Endothelial cell of umbilical vein (primary cell): ENCODE measurements around the gene LIN7B. TPM values are rescaled to one million over a fixed set of nuclear protein-coding genes. Genes with fewer than 3 reads are reported as not detected.

Experiments
- BruUV-seq: library from RNA; stranded (reverse); fragments of 400-500 nt; replicated peaks from 2 replicates; lab custom pipeline; 2021; lab: Mats Ljungman, UMichigan
- CTCF ChIA-PET: fragments of 300-600, 350-600 bp; sonication (Branson Sonifier 250); formaldehyde crosslinking; loops from one replicate; lab custom pipeline; 2021; ENCODE audit warnings: antibody characterized with exemption, inconsistent platforms; lab: Charles Lee
- POLR2A ChIA-PET: fragments of 300-600, 350-600 bp; sonication (Branson Sonifier 250); formaldehyde crosslinking; loops from one replicate; lab custom pipeline; 2021; ENCODE audit warnings: antibody characterized with exemption, inconsistent platforms; lab: Charles Lee
- DNase-seq: peaks from one replicate; pipeline ENCODE4 v3.0.0-alpha.2; 2011; ENCODE audit warnings: low read depth, low spot score
- FAIRE-seq: peaks from 2 replicates; lab custom pipeline; 2011; peaks lifted over from hg19 to GRCh38; lab: Jason Lieb, UNC
- H2AFZ ChIP-seq: 2 replicates; pipeline ENCODE4 v1.6.0; 2012; ENCODE audit warnings: low read depth, low read length, control low read depth, inconsistent platforms
- H3K27ac ChIP-seq: 2 replicates; pipeline ENCODE4 v1.5.1; 2011; ENCODE audit warnings: low read depth, mild to moderate bottlenecking, control low read depth, low read length, moderate library complexity; ENCODE audit not compliant: insufficient read depth
- H3K27me3 ChIP-seq, 2 experiments: 2 replicates each; pipeline versions ENCODE4 v1.6.0 to v1.6.1; 2011; ENCODE audit warnings: low read length in 2 of 2, mixed read lengths in 1 of 2; ENCODE audit not compliant: control insufficient read depth in 2 of 2, insufficient read depth in 2 of 2
- H3K36me3 ChIP-seq, 2 experiments: 2 replicates in 1 of 2; 3 replicates in 1 of 2; pipeline ENCODE4 v1.5.1; 2011; ENCODE audit warnings: low read length in 2 of 2, mild to moderate bottlenecking in 1 of 2, moderate library complexity in 1 of 2; ENCODE audit not compliant: control insufficient read depth in 2 of 2, insufficient read depth in 2 of 2; ENCODE audit errors: extremely low read depth in 1 of 2
- H3K4me1 ChIP-seq: 3 replicates; pipeline ENCODE4 v1.5.1; 2011; ENCODE audit warnings: mild to moderate bottlenecking, low read length; ENCODE audit not compliant: control insufficient read depth, insufficient read depth; ENCODE audit errors: extremely low read depth
- H3K4me2 ChIP-seq: 2 replicates; pipeline ENCODE4 v1.6.1; 2011; ENCODE audit warnings: low read length, control low read depth, mixed read lengths; ENCODE audit not compliant: insufficient read depth
- H3K4me3 ChIP-seq, 3 experiments: fragments of 200-600 bp in 1 of 3; sonication (generic), shearing (Covaris generic) in 1 of 3; replicated peaks in 1 of 3; 2 replicates each; pipeline ENCODE4 v1.5.1; 2011 to 2016; ENCODE audit warnings: control low read depth in 3 of 3, low read length in 3 of 3, mild to moderate bottlenecking in 2 of 3, inconsistent platforms in 1 of 3, low read depth in 1 of 3, moderate library complexity in 1 of 3; ENCODE audit not compliant: insufficient read depth in 1 of 3
- H3K79me2 ChIP-seq: 2 replicates; pipeline ENCODE4 v1.6.0; 2012; ENCODE audit warnings: low read length, inconsistent platforms; ENCODE audit not compliant: control insufficient read depth, insufficient read depth
- H3K9ac ChIP-seq: replicated peaks from 2 replicates; pipeline ENCODE3; 2011; ENCODE audit warnings: low read length, control low read depth; ENCODE audit not compliant: insufficient read depth; ENCODE audit errors: extremely low read depth
- H3K9me1 ChIP-seq: replicated peaks from 3 replicates; pipeline ENCODE4 v1.6.0; 2011; ENCODE audit warnings: mild to moderate bottlenecking, low read length; ENCODE audit not compliant: control insufficient read depth, insufficient read depth; ENCODE audit errors: extremely low read depth
- H3K9me3 ChIP-seq: replicated peaks from 2 replicates; pipeline ENCODE4 v1.5.1; 2012; ENCODE audit warnings: low read length, inconsistent platforms; ENCODE audit not compliant: control insufficient read depth, insufficient read depth
- H4K20me1 ChIP-seq: replicated peaks from 2 replicates; pipeline ENCODE3; 2011; ENCODE audit warnings: mild to moderate bottlenecking, low read length; ENCODE audit not compliant: control insufficient read depth, insufficient read depth; ENCODE audit errors: extremely low read depth
- EZH2 ChIP-seq: IDR thresholded peaks from 2 replicates; pipeline ENCODE4 v1.6.1; 2012; ENCODE audit warnings: borderline replicate concordance, low read depth, mild to moderate bottlenecking, moderate library complexity, low read length, inconsistent platforms; ENCODE audit not compliant: severe bottlenecking
- FOS ChIP-seq: IDR thresholded peaks from 2 replicates; pipeline ENCODE4 v1.6.1; 2011; ENCODE audit warnings: mild to moderate bottlenecking, low read length, moderate library complexity, borderline replicate concordance; ENCODE audit not compliant: insufficient read depth
- GATA2 ChIP-seq: IDR thresholded peaks from 2 replicates; pipeline ENCODE4 v1.7.0; 2011; ENCODE audit warnings: low read depth, mild to moderate bottlenecking, moderate library complexity, mixed read lengths, low read length; ENCODE audit not compliant: insufficient read length, insufficient read depth
- JUN ChIP-seq: IDR thresholded peaks from 2 replicates; pipeline ENCODE4 v1.6.1; 2011; ENCODE audit warnings: borderline replicate concordance, low read depth; ENCODE audit not compliant: insufficient read length, insufficient read depth
- MYC ChIP-seq: IDR thresholded peaks from one replicate; pipeline ENCODE4 v1.6.1; 2011; ENCODE audit warnings: mild to moderate bottlenecking, low read depth, low read length
- POLR2A ChIP-seq: IDR thresholded peaks from 2 replicates; pipeline ENCODE4 v1.6.1; 2012; ENCODE audit warnings: low read depth, mild to moderate bottlenecking, control low read depth, low read length
- POLR2AphosphoS5 ChIP-seq: IDR thresholded peaks from 2 replicates; pipeline ENCODE4 v1.6.1; 2012; ENCODE audit warnings: low read depth, mild to moderate bottlenecking, control low read depth, low read length, moderate library complexity; ENCODE audit not compliant: insufficient read depth
- dilution Hi-C: fragments of 300-500 bp; cut with MboI; formaldehyde crosslinking; loops from one replicate; pipeline ENCODE4 v1.15.0; 2019; ENCODE audit warnings: low sequenced_read_pairs; ENCODE audit not compliant: extremely low pct_ligation_motif_present
- intact Hi-C: fragments of 100-400 bp; cut with micrococcal nuclease; formaldehyde crosslinking; loops from one replicate; pipeline ENCODE4 v1.10.0; 2022
- polyA plus RNA-seq, 4 experiments: library from polyadenylated mRNA; depleted of rRNA in 3 of 4; stranded (reverse) in 3 of 4; unstranded in 1 of 4; fragments of >200 nt; gene quantifications; 2 replicates each; pipeline versions ENCODE4 v1.2.1 to v1.2.3, GENCODE V29; 2011 to 2012; ENCODE audit warnings: missing spikeins in 1 of 4
- total RNA-seq: library from RNA; stranded (reverse); gene quantifications from 2 replicates; pipeline ENCODE4 v1.2.3, GENCODE V29; 2021
- TF ChIP-seq, protein P1 (sequence below), 2 donors: IDR thresholded peaks; 1 replicate in 1 of 2; 2 replicates in 1 of 2; pipeline ENCODE4 v1.5.1; 2011; ENCODE audit warnings: low read length in 2 of 2, mild to moderate bottlenecking in 2 of 2, moderate library complexity in 2 of 2, control low read depth in 1 of 2, inconsistent platforms in 1 of 2, low read depth in 1 of 2; ENCODE audit not compliant: insufficient read depth in 1 of 2; ENCODE audit errors: extremely low read depth in 1 of 2
- TF ChIP-seq, protein P2 (sequence below): IDR thresholded peaks from 2 replicates; pipeline ENCODE4 v1.6.1; 2011; ENCODE audit not compliant: insufficient read depth, insufficient read length

The LIN7B gene
- total and polyA plus RNA-seq, 2 donors (not counting 3 experiments of a cell fraction or from before 2014, with no cell fraction given): 2.2 to 4.2 TPM

DNA sequence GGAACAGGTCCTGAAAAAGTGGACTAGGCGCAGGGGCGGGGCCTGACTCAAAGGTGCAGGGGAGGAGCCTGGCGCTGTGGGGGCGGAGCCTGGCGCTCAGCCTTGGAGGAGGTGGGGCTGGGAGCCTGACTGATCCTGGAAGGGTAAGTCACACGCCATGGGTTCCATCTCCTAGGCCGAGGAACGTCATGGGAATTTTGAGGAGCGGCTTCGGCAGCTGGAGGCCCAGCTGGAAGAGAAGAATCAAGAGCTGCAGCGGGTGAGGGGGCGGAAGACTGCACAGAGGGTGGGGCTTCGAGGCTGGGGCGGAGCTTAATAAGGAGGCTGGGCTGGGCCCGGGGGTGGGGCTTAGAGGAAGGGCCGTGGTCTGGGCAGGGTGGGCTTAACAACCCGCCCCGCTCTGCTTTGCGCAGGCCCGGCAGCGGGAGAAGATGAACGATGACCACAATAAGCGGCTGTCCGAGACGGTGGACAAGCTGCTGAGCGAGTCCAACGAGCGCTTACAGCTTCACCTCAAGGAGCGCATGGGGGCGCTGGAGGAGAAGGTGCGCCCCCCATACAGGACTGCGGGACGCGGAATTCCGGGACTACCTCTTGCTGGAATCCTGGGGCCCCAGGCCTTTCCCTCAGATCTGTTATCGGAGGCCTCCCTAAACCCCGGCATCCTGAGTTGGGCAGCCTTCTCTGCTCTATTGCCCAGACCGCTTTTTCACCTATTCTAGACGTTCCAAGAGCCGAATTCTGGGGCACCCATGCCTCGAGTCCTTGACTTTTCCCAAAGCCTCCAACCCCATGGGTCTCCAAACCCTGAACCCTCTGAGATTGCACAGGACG, 19.7 kb downstream of the LIN7B start:
- Histone ChIP-seq H3K9me1 (no peaks in the 10 kb centered on the region), H3K36me3 (no peaks in the 10 kb centered on the region), H3K9ac (no peak overlapping the region), H2AFZ (peak overlapping the region; percentile 86), H4K20me1 (no peaks in the 10 kb centered on the region), H3K79me2 (no peaks in the 10 kb centered on the region), H3K9me3 (no peaks in the 10 kb centered on the region), H3K27me3 (peaks cover 0 to 7% of the 10 kb centered on the region in 2 experiments), H3K4me2 (peak overlapping the region; percentile 4), H3K4me3 (peak overlapping the region in 1 of 3 experiments; percentile 30), H3K27ac (no peak overlapping the region), H3K4me1 (no peaks in the 10 kb centered on the region)
- POLR2A ChIA-PET: interaction anchor here (0.6 to 1.2 kb wide), 2 partner anchors 9 to 65 kb away, joined by 3 to 5 read pairs; no protein-coding TSS in a partner anchor
- TF ChIP-seq EZH2: no peak
- TF ChIP-seq, protein P1, sequence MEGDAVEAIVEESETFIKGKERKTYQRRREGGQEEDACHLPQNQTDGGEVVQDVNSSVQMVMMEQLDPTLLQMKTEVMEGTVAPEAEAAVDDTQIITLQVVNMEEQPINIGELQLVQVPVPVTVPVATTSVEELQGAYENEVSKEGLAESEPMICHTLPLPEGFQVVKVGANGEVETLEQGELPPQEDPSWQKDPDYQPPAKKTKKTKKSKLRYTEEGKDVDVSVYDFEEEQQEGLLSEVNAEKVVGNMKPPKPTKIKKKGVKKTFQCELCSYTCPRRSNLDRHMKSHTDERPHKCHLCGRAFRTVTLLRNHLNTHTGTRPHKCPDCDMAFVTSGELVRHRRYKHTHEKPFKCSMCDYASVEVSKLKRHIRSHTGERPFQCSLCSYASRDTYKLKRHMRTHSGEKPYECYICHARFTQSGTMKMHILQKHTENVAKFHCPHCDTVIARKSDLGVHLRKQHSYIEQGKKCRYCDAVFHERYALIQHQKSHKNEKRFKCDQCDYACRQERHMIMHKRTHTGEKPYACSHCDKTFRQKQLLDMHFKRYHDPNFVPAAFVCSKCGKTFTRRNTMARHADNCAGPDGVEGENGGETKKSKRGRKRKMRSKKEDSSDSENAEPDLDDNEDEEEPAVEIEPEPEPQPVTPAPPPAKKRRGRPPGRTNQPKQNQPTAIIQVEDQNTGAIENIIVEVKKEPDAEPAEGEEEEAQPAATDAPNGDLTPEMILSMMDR (IDR thresholded peaks at IDR 0.05; ENCODE audit: extremely low read depth in 1 of 2, insufficient read depth in 1 of 2, low read depth in 1 of 2, low read length in 2 of 2): peak in 1 of 2 donors; percentile 6
- no TSS peak for BruUV-seq
- CTCF ChIA-PET: interaction anchor here (0.8 to 5.2 kb wide), 11 partner anchors 9 to 141 kb away, joined by 3 to 35 read pairs (median 7); partner anchors contain the start of genes GYS1, LIN7B, PPFIA3 and RUVBL2
- dilution Hi-C loops: no loop called here
- no peak for FAIRE-seq
- peak; percentile 54 for DNase-seq
- intact Hi-C loops: no loop called here

DNA sequence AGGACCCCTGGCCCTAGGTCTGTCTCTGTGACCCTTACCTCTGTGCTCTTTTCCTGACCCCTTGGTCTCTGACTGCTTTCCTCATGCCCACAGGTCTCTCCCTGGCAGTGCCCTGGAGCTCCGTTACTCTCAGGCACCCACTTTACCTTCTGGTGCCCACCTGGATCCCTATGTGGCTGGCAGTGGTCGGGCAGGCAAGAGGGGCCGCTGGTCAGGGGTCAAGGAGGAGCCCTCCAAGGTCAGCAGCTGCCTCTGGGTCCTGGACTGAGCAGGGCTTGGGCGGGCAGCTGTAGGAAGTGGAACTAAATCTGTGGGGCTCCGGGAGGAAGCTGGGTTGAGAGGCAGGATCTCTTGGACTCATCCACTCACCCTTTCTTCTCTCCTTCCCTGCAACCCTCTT, 21.5 kb downstream of the LIN7B start:
- Histone ChIP-seq H3K27me3 (peaks cover 0 to 7% of the 10 kb centered on the region in 2 experiments), H3K36me3 (no peaks in the 10 kb centered on the region), H3K27ac (no peak overlapping the region), H2AFZ (no peak overlapping the region), H3K4me3 (no peak overlapping the region), H3K9ac (no peak overlapping the region), H3K4me1 (no peaks in the 10 kb centered on the region), H3K9me1 (no peaks in the 10 kb centered on the region), H3K79me2 (no peaks in the 10 kb centered on the region), H3K4me2 (no peak overlapping the region), H4K20me1 (no peaks in the 10 kb centered on the region), H3K9me3 (no peaks in the 10 kb centered on the region)
- intact Hi-C loops (no loop called here), dilution Hi-C loops (no loop called here)
- TF ChIP-seq POLR2A: no peak
- TF ChIP-seq EZH2: no peak
- TF ChIP-seq FOS: no peak
- TF ChIP-seq MYC: no peak
- TF ChIP-seq, protein P2, sequence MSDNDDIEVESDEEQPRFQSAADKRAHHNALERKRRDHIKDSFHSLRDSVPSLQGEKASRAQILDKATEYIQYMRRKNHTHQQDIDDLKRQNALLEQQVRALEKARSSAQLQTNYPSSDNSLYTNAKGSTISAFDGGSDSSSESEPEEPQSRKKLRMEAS: no peak
- TF ChIP-seq, protein P1 (IDR thresholded peaks at IDR 0.05; ENCODE audit: extremely low read depth in 1 of 2, insufficient read depth in 1 of 2, low read depth in 1 of 2, low read length in 2 of 2): no peak
- TF ChIP-seq GATA2: no peak
- no peak for TF ChIP-seq JUN
- no peak for TF ChIP-seq POLR2AphosphoS5
- no TSS peak for BruUV-seq
- CTCF ChIA-PET: interaction anchor here (1.2 to 5.2 kb wide), 3 partner anchors 8 to 63 kb away, joined by 3 to 35 read pairs (median 13); no protein-coding TSS in a partner anchor
- DNase-seq (no peak), FAIRE-seq (no peak)
- POLR2A ChIA-PET: no interaction called here
